GM19395 (cell line): Measurements from ENCODE around the gene NFATC4.
"Not testable (repeated sequence)": the region's sequence is repeated elsewhere in the genome, so short reads cannot be mapped to it uniquely, and the experiment has no call there.

Experiments used
- ATAC-seq: cut with Tn5 transposase; IDR thresholded peaks from one replicate; pipeline ENCODE4 v1.9.1; 2021; ENCODE audit warnings: mild to moderate bottlenecking, moderate library complexity; ENCODE audit not compliant: unreplicated experiment

The NFATC4 gene

DNA sequence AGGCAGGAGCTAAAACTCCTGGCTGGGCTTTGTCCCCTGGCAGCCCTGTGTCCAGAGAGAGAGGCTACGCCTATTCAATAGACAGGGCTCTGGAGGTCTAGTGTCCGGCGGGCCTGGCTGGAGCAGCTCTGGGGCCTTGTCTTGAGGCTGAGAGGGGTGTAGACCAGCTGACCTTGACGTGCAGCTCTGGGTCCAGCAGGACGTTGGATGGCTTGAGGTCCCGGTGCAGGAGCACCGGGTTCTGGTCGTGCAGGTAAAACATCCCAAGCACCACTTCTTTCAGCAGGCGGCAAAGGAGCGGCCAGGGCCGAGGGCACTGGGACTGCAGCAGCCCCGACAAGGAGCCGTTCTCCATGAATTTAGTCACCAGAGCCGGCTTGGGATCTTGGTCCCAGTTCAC lies 29.1 kb upstream of the NFATC4 start:
- ATAC-seq: no peak

DNA sequence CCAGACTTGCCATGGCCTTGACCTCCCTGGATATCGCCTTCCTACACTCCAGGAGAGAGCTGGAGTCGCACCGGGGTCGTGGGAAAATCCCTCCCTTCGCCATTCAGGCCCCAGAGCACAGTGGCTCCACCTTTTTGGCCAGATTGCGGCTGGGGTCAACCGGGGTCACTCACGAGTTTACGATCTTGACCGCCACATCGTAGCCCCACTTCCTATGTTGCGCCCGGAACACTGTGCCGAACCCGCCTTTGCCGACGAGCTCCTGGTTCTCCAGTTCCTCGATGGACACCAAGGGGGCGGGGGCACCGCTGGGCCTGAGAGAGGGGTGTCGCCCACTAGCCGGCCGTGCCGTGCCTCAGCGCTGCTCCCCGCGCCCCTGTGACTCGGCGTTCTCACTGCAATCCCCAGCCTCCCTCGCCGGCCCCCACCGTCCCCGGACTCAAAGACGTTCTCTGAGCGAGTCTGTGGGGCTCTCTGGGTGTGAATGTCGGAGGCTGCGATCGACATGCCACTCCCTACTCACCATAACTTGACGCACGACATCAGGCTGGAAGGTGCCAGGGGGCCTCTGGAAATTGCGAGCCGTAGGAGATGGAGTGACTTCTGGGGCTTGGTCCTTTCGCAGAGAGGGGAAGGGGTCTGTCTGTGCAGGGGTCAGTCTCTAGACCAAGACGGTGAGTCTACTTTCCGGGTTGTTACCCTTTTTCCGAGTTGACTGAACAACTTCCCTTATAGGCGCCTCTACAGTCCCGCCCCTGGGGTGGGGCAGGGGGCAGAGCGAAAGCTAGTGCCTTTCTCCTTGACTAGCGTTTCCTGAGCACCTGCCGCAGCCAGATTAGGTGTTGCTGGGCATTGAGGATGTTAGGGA lies 28.5 kb upstream of the NFATC4 start, which contains the start of gene RIPK3:
Gene RIPK3 (minus strand): TSS at position 708 of the 868 bp plus-strand sequence. CDS start 165 bp downstream, at position 543.
- ATAC-seq: peak; percentile 90

DNA sequence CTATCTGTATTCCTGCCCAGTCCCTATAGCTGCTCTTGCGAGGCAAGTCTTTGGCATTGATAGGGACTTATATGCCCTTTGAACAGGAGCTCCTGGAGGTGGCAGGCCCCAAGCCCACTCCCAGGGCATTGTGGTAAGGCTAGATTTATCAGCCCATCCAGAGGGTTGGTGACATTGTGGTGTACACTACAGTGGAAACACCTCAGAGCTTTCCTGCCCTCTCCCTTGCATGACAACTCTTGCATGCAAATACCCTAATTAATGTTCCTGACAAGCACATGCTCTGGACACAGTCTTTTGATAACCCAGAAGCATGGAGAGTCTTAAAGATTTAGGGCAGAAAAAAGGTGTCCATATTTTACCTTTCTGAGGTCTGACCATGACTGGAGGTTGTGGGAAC lies 27.4 kb upstream of the NFATC4 start:
- ATAC-seq: no peak

DNA sequence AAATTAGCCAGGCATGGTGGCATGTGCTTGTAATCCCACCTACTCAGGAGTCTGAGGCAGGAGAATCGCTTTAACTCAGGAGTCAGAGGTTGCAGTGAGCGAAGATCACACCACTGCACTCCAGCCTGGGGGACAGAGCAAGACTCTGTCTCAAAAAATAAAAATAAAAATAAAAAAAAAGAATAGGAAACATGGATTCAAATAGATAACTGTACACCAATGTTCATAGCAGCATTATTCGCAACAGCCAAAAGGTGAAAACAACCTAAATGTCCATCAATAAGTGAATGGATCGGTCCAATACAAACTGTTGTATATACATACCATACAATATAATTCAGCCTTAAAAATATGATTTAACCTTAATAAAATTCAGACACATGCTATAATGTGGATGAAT lies 25.1 kb upstream of the NFATC4 start:
- no peak for ATAC-seq

DNA sequence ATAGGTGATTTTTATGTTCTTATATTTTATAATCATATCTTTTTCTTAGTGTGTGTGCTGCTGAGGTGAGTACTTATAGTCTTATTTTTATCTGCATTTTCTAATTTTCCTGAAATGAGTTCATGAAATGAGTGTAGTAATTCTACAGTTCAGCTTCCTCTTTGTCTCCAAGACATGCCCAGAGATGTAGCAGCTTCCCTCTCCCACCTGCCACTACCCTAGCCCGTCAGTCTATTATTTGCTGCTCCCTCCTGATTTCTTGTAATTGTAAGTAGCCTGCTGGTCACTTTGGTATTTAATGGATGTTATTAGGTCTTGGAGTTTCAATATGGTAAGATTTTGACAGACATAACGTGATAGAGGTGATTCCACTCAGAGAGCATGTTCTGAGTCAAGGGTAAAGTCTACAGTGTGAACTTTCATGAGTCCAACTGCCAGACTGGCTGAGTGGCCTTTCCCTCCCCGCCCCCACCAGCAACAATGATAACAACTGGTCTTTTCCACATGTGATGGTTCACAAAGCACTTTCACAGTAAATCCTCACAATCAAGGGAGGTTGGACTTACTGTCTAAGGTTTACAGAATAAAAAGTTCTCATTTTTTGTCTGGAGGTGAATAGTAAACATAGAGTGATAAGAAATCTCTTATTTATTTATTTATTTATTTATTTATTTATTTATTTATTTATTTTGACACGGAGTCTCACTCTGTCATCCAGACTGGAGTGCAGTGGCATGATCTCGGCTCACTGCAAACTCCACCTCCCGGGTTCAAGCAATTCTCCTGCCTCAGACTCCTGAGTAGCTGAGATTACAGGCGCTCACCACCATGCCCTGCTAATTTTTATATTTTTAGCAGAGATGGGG lies 24.0 kb upstream of the NFATC4 start:
- no peak for ATAC-seq

DNA sequence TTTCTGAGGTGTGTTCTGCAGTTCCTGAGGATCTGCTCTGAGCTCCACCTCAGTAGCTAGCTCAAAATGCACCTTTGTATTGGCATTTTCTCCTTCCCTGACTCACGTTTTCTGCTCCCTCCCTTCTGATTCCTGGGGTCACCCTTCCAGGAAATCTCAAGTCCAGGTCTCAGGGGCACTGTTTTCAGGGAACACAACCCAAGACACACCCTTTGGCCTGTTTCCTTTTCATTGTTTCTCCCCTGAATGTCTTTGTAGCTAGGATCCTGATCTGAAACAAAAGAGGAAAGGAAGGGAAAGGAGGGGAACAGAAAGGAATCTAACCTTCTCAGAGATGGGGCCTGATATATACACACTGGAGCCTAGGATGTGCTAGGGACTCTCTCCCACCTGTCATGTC lies 20.9 kb upstream of the NFATC4 start:
- ATAC-seq: no peak

DNA sequence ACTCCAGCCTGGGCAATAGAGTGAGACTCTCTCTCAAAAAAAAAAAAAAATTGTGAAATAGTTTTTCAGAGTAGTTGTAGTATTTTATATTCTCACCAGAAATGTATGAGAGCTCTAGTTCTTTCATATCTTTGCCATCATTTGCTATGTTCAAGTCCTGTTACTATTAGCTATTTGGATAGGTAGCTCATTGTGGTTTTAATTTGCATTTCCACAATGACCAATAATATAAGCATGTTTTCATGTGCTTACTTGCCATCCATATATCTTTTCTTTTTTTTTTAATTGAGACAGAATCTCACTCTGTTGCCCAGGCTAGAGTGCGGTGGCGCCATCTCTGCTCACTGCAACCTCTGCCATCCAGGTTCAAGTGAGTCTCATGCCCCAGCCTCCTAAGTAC lies 19.8 kb upstream of the NFATC4 start:
- ATAC-seq: no peak

DNA sequence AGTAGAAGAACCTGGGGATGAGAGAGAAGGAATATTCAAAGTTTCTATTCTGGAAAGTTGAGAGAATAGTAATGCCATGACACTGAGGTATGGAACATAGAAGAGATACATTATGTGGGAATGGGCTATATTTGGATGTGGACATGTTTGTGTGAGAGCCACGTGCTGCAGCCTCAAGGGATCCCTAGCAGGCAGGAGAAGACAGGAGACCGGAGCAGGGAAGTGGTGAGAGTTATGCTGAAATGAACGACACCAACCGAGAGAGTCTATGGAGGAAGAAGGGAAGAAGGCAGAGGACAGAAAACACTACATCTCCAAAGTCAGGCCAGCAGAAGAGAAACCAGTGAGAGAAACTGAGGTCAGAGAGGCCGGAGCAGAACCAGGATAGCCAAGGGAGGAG lies 18.2 kb upstream of the NFATC4 start:
- ATAC-seq: no peak

DNA sequence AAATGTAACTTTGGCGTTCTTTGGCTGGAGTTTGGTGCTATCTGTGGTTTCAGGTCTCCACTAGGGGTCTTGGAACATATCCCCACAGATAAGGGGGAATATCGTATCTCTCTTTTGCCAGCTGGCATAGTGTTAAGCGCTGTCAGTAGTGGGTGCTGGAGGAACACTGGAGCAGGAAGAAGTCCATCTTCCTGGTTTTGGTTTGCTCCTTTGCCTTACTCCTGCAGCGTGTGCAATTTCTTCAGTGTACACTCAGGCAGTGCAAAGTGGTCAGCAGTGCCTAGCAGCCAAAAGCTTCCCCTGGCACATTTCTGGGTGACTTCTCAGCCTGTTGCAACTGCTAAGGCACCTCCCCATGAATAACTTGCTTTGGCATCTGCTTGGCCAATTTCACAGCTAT lies 16.5 kb upstream of the NFATC4 start:
- ATAC-seq: no peak

DNA sequence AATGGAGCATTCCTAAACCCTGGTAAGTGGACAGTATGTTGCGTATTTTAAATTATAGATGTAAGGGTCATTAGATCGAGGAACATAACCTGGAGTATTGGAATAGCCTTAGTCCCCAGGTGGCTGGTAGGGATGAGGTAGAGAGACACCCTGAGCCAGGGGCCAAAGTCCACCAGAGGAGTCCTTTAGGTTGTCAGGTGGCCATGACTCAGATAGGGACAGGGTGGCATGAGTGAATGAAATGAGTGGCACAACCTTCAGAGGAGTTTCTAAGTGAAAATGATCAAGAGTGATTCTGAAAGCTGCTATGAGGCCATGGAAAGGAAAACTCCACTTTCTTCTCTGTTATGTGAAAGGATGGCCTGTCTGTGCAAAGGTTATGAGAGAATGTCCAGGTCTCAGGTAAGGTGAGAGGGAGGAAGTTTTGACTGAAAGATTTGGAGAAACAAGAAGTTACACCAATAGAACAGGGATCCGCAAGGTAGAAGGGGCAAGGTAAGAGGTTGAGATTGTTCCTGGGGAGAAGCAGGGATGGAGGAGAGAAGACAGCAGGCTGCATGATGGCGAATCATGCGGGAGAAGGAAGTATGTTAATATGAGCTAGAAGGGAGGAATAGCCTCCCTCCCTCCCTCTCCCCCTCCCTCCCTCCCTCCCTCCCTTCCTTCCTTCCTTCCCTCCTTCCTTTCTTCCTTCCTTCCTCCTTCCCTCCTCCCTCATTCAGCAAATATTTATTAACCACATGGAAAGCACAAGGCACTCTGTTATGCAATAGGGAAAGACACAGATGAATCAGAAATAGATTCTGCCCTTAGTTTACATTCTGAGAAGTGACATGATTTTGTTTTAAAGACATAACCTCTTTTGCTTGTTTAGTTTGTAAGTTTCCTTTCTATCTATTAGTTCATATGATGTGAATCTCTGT lies 14.2 kb upstream of the NFATC4 start:
- no peak for ATAC-seq

DNA sequence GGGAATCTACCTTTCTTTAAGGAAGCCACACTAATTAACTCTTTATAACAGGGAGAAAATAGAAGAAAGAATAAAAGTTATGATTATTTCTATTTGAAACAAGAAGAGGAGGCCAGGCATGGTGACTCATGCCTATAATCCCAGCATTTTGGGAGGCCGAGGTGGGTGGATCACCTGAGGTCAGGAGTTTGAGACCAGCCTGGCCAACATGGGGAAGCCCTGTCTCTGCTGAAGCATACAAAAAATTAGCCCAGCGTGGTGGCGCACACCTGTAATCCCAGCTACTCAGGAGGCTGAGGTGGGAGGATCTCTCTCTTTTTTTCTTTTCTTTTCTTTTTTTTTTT lies 13.5 kb upstream of the NFATC4 start:
- not testable (repeated sequence) for ATAC-seq

DNA sequence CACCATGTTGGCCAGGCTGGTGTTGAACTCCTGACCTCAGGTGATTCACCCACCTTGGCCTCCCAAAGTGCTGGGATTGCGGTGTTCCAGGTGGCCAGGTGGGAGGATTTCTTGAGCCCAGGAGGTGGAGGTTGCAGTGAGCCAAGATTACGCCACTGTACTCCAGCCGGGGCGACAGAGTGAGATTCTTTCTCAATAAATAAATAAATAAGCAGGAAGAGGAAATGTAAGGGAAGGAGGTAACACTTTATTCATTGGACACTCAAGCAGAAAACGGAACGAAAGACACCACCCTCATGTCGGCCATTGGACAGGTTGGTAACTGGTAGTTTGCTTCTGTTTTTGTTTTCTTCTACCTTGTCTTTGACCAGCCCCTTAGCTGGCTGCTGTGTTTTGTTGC lies 13.0 kb upstream of the NFATC4 start:
- ATAC-seq: no peak

DNA sequence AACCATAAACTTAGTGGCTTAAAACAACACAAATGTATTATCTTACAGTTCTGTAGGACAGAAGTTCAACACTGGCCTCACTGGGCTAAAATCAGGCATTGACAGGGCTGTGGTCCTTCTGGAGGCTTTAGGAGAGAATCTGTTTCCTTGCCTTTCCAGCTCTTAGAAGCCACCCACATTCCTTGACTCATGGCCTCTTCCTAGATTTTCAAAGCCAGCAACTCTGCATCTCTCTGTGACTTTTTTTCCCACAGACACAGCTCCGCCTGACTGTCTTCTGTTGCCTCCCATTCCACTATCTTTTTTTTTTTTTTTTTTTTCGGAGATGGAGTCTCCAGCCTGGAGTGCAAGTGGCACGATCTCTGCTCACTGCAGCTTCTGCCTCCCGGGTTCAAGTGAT lies 11.8 kb upstream of the NFATC4 start:
- no peak for ATAC-seq

DNA sequence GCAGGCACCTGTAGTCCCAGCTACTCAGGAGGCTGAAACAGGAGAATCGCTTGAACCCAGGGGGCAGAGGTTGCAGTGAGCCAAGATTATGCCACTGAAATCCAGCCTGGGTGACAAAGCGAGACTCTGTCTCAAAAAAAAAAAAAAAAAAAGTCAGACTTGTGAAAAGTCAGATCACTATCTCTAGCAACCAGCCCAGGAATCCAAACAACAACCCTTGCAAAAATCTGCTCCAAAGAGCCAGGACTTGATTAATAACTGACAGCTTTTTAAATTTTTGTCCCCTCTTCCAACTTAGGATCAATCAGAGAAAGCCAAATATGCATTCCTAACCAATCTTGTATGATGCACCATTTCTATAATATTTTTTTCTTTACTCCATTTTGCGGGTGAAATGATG lies 7.7 kb upstream of the NFATC4 start:
- ATAC-seq: no peak

DNA sequence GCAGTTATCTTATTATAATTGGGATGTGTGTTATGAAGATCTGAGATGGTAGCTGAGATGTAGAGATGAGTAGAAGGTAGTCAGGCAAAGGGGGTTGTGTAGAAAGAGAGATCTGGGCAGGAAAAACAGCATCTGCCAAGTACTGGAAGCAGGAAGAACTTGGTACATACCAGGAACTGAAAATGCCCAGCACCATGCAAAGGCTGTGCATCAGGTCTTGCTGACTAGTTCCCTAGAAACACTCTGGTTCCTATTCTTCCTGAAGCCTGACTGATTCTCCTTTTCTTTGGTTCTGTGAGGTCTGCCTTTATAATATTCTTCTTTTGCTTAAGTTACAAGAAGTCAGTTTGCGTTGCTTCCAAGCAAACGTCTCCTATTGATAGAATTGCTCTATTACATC lies 6.7 kb upstream of the NFATC4 start:
- no peak for ATAC-seq

DNA sequence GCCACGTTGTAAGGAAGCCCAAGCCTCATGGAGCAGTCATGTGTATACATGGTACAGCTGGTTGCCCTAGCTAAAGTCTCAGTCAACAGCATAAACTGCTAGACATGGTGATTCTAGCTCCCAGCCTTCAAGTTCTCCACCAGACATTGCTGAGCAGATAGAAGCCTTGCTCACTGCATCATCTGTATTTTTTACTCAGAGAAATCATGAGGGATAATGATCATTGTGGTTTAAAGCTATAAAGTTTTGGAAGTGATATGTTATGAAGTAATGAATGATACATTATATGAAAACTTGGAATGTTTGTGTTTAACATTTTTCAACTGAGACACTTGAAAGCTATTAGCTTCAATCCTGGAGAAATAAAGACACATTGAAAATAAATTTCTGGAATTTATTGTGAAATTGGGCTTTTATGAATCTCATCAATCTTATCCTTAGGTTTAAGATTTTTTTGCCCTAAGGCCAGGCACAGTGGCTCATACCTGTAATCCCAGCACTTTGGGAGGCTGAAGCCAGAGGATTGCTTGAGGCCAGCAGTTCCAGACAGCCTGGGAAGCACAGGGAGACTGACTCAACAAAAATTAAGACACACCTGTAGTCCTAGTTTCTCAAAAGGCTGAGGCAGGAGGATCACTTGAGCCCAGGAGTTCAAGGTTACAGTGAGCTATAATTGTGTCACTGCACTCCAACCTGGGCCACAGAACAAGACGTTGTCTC lies 5.6 kb upstream of the NFATC4 start:
- no peak for ATAC-seq

DNA sequence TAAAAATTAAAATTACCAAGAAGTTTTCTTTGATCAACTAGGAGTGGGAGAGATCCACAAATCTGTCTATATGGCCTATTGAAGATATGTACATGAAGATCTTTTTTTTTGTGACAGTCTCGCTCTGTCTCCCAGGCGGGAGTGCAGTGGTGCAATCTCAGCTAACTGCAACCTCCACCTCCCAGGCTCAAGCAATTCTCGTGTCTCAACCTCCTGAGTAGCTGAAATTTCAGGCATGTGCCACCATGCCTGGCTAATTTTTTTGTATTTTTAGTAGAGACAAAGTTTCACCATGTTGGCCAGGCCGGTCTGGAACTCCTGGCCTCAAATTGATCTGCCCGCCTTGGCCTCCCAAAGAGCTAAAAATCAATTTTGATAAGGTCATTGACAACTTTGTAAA lies 4.6 kb upstream of the NFATC4 start:
- no peak for ATAC-seq

DNA sequence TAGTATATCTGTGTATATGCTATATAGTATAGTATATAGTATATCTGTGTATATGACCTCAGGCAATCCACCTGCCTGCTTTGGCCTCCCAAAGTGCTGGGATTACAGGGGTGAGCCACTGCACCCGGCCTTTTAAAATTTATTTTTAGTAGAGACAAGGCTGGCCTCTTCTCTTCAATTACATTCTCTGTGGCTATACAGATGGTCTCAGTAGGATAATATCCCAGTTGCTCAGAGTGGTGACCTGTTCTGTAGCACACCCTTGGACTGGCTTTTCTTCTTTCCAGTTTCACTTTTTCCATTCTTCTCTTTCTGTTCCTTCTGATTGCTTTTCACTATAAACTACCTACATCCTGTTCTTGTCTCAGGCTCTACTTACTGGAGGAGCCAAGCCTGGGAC lies 3.1 kb upstream of the NFATC4 start:
- no peak for ATAC-seq

DNA sequence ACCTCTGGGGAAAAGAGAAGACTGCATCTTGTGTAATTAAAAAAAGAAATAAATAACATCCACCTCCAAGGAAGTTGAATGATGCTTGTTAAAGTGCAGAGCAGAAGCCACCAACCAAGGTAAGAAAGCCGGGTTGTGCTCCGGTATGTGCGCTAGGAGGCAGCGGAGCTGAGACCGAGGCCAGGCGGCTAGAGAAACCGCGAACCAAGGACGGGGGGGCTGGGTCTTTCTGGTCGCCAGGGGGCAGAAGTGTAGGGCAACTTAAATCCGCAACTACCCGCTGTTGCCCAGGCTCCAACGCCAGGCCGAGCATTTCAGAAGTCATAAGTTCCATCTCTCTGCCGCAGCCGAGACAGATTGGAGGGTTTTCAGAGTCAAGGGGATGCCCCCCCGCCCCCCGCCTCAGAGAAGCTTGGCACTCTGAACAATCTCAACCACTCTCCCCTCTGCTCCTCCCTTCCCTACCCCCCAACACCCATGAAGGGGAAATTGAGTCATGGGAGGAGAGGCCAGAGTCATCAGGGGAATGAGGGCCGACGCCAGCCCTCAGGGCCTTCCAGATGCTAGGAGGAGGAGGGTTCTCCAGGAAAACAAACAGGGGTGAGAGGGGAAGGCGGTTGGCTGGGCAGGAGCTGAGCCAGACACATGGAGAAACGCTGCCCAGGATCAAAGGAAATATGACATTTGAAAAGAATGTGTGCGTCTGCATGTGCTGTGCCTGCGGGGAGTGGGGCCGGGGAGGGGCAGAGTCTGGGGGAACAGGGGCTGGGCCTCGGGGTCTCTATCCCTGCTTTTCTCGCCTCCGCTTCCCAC lies 2.2 kb upstream of the NFATC4 start:
- ATAC-seq: no peak

DNA sequence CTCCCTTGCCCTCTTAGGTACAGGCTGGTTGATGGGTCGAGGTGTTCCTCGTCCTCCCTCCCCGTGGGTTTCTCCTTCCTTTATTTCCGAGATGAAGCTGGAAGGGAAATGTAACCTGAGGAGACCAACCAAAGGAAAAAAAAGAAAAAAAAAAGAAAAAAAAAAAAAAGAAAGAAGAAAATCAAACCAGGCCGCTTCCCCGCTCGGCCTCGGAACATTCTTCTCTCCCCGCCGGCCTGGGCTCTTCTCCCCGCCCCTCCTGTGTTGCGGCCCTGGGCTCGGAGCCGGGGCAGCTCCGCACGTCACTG lies 1.6 kb upstream of the NFATC4 start:
- ATAC-seq: no peak
